GM21390 (cell line): ENCODE measurements around the gene MARCHF2.

ENCODE experiments used
- ATAC-seq: cut with Tn5 transposase; IDR thresholded peaks from one replicate; pipeline ENCODE4 v1.9.1; 2021; ENCODE audit not compliant: unreplicated experiment

MARCHF2 gene

DNA sequence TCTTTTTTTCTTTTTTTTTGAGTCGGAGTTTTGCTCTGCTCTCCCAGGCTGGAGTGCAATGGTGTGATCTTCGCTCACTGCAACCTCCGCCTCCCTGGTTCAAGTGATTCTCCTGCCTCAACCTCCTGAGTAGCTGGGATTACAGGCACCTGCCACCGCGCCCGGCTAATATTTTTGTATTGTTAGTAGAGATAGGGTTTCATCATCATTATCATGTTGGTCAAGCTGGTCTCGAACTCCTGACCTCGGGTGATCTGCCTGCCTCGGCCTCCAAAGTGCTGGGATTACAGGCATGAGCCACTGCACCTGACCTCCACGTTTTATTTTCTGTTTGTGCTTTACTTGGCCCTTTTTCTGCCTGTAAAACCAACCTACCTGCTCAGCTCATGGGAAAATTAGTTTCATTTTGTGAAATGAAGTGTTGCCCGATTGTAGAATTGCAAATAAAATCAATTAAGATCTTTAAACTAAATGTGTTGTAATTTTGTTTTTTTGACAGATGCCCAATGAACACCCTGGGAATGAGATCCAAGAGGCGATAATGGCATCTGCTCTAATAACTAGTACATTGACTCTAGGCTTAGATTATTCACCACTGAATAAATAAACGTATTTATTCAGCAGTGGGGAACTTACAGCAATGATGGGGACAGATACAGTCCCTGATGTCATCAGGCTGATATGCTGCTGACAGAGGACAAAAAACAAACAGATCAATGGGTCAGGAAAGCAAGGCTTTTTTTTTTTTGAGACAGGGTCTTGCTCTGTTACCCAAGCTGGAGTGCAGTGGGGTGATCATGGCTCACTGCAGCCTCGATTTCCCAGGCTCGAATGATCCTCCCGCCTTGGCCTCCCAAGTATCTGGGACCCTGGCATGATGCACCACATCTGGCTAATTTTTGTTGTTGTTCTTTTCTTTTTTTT lies 25.2 kb upstream of the MARCHF2 start:
- no peak for ATAC-seq

DNA sequence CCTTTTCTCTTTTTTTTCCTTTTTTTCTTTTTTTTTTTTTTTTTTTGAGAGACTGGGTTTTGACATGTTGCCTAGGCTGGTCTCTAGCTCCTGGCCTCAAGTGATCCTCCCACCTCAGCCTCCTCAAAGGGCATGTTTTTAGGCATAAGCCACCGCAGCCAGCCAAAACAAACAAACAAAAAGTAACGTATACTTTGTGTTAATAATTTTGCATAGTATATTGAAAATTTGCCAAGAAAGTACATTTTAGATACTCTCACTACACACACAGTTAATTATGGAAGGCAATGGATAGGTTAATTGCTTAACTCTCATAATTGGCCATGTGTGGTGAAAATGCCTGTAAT lies 24.5 kb upstream of the MARCHF2 start:
- no peak for ATAC-seq

DNA sequence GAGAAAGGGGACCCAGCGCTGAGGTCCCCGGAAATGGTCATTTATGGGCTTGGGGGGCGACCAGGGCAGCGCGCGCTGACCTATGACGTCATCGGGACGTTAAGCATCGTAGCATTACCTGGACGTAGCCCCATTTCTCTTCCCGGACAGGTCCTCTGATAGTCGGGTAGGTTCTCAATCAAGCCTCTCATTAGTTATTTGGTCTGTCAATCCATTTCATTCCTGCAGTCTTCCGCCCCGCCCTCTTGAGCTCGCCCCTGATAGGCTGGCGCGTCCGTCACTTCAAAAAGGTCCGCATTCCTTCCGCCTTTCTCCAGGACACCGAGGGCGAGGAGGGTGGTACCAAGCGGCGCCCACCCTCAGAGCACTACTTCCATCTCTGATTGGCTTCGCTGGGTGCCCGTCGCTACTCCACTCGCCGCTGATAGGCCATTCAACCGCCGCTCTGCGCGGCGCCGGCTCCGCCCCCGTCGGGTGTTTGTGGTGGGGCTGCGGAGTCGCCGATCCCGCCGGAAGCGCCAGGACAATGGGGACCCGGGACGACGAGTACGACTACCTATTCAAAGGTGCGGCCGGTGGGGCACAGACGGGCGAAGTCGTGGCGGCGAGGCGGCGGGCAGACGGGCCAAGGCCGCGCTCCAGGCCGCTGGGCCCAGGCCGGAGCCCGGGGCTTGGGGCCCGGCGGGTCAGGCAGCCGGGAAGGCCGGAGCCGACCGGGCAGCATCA lies 23.1 kb upstream of the MARCHF2 start, which contains the start of gene RAB11B:
Gene RAB11B (plus strand): TSS at position 470 of the 726 bp plus-strand sequence. CDS start 57 bp downstream, at position 527.
- peak; percentile 90 for ATAC-seq

DNA sequence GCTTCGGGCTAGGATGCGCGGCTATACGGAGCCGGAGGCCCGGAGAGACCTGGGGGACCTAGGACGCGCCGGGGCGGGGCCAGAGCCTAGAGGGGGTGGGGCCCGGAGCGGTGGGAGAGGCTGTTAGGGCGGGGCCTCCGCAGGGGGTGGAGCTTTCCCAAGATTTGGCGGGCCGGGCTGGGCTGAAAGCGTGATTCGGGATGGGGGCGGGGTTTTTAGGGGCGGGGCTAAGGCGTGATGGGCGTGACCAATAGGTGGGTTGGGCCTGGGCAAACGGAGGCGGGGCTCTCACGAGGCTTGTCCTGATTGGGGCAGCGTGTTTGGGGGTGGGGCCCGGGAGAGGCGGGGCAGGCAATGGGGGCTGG lies 22.5 kb upstream of the MARCHF2 start:
- ATAC-seq: peak; percentile 34

DNA sequence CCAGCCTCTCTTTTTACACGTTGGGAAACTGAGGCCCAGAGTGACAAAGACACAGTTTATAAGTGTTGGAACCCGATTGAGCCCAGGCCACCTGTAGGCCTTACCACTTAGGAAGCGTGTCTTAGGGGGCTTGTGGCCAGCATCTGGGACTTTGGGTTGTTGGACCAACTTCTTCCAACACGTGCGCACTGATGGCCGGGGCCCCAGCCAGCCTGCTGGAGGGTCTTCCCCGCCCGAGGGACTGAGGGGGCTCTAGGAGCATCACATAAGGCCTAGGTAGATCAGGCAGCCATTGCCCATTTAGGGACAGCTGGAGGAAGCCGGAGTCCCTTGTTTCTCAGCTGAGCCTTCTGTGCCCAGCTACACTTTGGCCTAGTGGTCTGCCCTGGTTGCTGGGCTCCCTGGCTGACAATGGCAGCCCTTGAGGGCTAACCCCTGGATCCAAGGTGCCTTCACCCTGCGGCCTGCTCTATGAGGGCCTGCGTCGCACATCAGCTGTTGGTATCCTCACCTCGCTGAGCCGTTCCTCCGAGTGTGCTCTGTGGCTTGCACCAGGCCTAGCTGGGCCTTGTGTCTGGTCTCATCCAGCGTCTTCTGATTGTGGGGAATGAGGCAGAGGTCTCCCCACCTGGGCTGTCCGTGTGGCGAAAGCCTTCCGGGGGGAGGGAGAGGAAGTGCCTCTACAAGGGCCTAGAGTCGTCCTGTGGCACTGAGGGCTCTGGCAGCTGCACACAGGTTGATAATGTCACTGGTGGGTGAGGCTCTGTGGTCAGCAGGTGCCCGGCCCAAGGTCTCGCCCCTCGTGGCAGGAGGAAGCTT lies 21.7 kb upstream of the MARCHF2 start:
- no peak for ATAC-seq

DNA sequence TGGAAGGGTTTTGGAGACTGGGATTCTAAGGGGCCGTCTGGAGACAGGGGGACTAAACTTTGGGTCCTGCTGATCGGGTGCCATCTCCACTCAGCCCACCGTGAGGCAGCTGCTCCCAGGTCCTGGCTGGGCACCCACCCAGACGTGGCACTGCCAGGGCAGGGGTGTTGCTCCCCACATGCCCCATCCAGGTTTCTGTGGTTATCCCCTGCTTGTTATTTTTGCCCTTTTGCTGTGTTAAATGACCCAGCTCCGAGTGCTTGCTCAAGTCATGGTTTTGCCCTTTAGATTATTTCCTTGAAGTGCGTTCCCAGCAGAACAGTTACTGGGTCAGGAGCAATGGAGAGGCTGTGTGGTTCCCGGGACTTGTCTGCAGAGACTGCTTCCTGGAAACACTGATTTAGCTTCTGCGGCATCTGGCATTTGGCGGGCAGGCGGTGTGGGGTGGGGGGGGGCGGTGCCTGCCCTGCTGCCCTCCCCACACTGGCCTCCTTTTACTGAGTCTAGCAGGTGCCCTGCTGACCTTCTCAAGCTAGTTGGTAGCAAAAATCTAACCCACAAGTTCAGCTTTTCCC lies 21.0 kb upstream of the MARCHF2 start:
- ATAC-seq: no peak

DNA sequence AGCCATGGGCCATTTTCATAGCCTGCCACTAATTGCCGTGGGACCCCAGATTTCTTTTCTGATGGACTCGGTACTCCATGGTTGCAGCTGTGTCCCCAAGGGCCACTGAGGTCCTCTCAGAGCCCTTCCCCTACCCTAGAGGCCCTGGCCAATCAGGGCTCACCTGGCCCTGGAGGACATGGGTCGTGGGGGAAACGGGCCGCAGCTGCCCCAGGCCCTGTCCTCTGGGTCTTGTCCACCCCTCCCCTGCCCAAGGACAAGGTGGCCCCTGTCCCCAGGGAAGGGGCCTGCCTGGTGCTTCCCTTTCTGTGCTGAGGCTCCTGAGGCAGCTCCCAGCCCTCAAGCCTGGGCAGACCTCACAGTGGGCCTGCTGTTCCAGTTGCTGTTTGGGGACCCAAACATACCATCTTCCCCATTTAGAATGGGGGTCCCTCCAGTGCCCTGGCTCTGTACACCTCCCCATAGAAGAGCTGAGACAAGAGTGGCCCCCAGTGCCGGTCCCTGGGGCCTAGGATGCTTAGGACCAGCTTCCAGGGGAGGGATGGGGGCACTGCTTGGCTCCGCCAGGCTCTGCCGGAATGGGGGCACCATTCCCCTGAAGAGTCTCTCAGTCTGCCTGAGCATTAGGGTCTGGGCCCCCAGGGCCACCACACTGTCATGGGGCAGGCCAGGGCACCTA lies 19.8 kb upstream of the MARCHF2 start:
- no peak for ATAC-seq

DNA sequence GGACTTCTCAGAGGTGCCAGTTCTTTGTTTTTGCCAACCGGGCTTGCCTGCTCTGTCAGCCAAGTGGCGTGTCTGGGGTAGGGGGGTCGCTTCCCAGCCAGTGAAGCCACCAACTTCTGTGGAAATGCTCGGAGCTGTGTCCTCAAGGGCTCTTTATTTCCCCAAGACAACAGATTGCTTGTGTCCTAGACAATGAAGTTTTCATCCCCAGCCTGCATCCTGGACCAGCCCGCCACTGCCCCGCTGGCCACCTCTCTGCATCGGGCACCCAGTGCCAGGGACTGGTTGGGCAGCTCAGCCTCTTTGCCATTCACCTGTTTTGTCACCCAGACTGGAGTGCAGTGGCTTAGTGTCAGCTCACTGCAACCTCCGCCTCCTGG lies 19.2 kb upstream of the MARCHF2 start:
- no peak for ATAC-seq

DNA sequence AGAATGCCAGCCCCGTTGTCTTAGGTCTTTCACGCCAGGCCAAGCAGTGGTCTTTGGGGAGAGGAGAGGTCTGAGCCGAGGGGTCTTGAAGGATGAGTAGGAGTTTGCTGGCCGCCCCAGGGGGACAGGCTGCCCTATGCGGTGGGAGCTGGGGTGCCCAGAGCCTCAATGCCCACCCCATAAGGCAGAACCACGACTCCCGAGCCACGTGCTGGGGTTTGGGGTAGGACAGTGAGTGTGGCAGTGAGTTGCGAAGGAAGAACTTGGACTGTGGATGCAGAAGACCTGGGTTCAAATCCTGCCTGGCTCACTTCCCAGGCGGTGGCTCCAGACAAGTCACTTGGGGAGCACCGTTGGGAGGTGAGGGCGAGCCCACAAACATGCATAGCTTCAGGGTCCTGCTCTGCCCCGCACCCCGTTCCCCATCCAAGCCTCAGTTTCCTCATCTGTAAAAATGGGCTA lies 17.5 kb upstream of the MARCHF2 start:
- no peak for ATAC-seq

DNA sequence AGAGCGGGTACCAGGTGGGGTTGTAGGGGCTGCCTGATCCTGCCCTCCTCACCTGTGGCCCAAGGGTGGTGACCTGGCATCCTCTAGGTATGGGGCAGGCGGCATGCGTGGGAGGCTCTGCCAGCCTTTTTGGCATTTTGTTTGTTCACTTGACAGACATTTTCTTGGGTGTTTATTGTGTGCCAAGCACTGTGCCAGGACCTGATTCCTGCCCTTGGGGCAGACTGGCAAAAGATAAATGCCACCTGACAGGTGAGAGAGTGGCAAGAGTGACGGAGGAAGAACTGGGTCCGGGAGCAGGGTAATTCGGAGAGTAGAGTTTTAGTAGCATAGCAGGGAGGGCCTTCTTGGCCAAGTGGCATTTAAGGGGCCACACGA lies 16.9 kb upstream of the MARCHF2 start:
- ATAC-seq: no peak

DNA sequence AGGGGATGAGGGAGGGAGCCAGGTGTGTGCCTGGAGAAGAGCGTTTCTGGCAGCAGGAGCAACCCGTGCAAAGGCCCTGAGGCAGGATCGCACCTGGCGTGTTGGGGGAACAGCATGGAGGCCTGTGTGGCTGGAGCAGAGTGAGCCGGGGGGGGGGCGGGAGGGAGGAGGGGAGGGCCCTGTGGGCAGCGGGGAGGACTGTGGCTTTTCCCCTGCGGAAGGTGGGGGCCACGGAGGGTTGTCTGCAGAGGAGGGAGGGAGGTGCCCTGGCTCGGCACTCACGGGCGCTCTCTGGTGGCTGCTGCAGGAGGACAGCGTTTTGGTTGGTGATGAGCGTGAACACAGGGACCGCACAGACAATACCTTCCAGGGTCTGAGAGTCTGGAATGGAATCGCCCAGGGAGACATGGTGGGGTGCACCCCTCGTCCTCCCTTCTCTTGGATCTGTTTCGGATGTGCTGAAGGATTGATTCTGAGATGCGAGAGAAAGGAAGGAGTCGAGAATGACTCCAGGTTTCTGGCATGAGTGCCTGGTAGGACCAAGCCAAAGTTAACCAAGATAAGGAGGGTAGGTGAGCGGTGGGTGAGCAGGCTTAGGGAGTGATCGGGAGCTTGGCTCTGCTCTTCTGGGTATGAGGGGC lies 16.4 kb upstream of the MARCHF2 start:
- ATAC-seq: no peak

DNA sequence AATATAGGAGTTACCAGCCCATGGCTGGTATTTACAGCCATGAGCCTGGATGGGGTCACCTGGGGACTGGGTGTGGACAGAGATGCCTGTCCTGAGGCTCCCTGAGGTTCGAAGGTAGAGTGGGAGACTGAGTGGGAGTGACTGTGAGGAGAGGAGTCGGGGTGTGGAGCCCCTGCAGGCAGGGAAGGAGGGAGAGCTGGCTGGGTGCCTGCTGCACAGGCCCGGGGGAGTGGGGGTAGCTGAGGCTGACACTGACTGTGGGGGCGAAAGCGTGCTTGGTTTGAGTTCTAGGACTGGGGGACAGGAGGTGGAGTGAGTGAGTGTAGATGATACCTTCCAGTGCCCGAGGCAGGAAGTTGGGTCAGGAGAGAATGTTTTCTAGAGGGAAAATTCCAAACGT lies 15.8 kb upstream of the MARCHF2 start:
- no peak for ATAC-seq

DNA sequence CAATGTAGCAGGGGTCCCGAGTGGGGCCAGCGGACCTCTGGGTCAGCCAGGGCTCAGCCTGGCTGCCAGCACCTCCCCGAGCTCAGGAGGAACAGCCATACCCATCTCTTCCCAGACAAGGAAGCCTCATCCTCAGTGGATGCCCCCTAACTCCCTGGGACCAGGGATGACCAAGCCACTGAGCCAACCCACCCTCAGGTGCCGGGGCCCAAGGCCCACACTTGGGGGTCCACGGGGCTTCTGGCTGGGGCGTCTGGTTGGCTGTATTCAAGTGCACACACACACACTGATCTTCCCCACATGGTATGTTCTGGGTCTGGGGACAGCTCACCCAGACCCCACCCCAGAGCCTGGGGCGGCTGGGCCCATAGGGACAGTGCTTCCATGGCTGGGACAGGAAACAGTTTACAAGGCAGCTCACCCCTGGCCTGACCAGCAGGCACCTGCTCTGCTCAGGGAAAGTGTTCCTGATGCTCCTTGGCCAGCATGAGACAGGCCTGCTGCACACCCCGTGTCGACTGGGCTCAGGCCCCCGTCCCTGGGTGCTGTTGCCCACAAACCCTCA lies 15.3 kb upstream of the MARCHF2 start:
- no peak for ATAC-seq

DNA sequence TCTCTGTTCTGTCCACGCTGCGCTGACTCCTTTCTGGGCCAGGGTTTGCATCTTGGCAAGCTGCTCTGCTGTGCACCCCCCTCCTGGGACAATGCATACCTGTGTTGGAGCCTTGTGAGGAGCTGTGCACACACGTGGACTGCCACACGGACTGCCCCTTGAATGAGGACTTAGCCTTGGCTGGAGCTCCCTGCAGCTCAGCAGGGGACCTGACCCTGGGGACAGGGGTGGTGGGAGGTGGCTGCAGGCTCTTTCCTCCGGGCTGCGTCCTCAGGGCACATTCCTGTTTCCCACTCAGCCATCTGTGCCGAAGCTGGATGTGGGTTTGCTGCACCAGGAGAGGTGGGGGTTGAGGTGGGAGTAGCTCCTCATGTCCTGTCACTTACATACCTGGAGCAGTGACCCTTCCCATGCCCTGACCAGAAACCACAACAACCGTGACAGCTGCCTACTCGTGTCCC lies 14.8 kb upstream of the MARCHF2 start:
- no peak for ATAC-seq

DNA sequence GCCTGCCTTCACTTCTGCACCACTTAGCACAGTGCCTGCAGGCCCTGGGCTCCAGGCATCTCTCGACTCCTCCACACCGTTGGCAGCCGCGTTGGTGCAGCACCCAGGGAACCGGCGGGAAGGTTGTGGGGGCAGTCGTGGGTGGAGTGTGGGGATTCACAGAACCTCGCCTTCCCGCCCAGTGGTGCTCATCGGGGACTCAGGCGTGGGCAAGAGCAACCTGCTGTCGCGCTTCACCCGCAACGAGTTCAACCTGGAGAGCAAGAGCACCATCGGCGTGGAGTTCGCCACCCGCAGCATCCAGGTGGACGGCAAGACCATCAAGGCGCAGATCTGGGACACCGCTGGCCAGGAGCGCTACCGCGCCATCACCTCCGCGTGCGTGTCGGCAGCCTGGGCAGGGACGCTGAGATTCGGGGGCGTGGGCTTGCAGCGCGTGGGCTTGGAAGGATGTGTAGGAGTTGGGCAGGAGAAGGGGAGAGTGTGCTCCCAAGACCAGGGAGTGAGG lies 13.4 kb upstream of the MARCHF2 start:
- no peak for ATAC-seq

DNA sequence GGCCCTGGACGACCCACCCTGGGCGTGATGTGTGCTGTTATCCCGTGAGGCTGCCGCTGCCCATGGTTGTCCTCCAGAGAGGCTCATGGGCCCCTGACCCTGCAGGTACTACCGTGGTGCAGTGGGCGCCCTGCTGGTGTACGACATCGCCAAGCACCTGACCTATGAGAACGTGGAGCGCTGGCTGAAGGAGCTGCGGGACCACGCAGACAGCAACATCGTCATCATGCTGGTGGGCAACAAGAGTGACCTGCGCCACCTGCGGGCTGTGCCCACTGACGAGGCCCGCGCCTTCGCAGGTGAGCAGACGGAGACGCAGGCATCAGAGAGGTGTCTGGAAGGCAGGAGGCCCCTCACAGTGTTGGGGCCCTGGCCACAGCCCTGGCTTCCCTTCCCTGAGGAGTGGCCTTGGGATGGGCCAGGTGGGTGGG lies 11.1 kb upstream of the MARCHF2 start:
- ATAC-seq: no peak

DNA sequence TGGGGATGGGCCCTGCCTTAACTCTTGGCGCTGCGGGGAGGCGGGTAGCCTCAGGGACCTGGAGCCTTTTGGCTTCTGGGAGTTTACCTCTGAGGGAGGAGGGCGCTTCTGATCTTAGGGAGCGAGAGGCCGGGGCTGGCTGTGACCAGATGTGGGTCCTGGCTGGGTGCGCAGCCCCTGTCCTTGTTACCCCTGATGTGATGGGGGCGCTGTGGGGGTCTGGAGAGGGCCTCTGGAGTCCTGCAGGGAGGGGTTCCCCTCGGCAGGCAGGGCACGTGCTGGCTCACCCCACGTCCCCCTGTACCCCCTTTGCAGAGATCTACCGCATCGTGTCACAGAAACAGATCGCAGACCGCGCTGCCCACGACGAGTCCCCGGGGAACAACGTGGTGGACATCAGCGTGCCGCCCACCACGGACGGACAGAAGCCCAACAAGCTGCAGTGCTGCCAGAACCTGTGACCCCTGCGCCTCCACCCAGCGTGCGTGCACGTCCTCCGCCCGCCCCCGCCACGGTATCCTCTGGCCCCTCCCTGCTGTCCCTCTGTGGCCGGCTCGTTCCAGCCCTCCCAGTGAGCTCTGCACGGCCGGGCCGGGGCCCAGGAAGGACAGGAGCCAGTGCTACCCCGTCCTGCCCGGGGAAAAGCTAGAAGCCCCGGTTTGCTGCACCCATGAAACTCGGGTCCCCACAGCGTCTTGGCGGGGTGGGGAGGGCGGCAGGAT lies 9.8 kb upstream of the MARCHF2 start:
- no peak for ATAC-seq

DNA sequence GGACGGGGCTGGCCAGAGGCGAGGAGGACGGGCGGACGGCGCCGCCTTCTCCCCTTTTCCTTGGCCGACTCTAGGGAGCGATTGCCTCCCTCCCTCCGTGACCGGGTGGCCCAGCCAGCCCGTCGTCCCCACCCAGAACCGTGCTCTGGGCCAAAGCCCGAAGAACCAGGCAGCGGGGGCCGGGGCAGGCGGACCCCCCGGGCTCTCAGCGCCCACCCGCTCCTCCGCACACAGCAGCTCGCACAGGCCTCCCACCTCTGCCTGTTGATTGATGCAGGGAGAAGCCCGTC lies 9.3 kb upstream of the MARCHF2 start:
- ATAC-seq: no peak
